SH-SY5Y (cell line): Measurements from ENCODE around the gene DLG5.

Experiments used
- GATA2 ChIP-seq: IDR thresholded peaks from 2 replicates; pipeline ENCODE4 v1.6.1; 2011; ENCODE audit warnings: mild to moderate bottlenecking, low read depth, low read length
- GATA3 ChIP-seq: IDR thresholded peaks from 2 replicates; pipeline ENCODE4 v1.6.1; 2011; ENCODE audit warnings: low read depth, mild to moderate bottlenecking, low read length, moderate library complexity

- TF ChIP-seq GATA2 (no peak), GATA3 (no peak)
Observed at GRCh38 chr10:77943121-77943901, 16.8 kb upstream of the DLG5 start.
